ENCODE results near the gene UGT1A8.

DNA sequence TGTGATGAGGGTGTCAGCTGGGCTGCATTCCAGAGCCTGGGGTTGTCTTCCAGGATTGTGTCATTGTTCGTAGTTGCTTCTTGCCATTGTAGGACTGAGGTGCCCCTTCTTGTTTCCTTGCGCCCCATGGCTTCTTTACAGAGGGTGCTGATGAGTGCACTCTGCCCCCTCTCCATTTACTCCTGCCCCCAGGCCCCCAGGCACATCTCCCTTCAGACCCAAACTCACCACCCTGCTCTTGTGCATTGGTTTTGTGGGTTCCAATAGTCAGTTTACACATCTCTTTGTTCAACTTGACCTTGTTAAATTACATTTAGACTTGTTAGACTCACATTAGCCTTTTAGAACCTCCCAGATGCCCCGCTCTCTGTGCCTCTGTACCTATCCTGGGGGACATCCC lies 203.8 kb downstream of the UGT1A8 start:
- no peak for TF ChIP-seq CTCF (conservative IDR thresholded peaks at IDR 0.05; ENCODE audit: low read depth in 2 of 2)
- no peak for TF ChIP-seq REST (IDR thresholded peaks at IDR 0.05; ENCODE audit: unreplicated experiment)
- TF ChIP-seq NANOG (IDR thresholded peaks at IDR 0.05; ENCODE audit: borderline replicate concordance), result no peak
- TF ChIP-seq JUNB (IDR thresholded peaks at IDR 0.05; ENCODE audit: unreplicated experiment), result no peak
- no peak for TF ChIP-seq EZH2 (IDR thresholded peaks at IDR 0.05; ENCODE audit: low read depth, unreplicated experiment)
- TF ChIP-seq POLR2AphosphoS5 (IDR thresholded peaks at IDR 0.05; ENCODE audit: low read depth), result no peak
- TF ChIP-seq EZH2phosphoT487 (IDR thresholded peaks at IDR 0.05; ENCODE audit: unreplicated experiment), result no peak
